H1 (cell line): ENCODE data around the gene SMG9.

Experiments
- CEBPB ChIP-seq: IDR thresholded peaks from 2 replicates; pipeline ENCODE4 v1.6.1; 2012; ENCODE audit warnings: low read depth, low read length
- CHD2 ChIP-seq: IDR thresholded peaks from 2 replicates; pipeline ENCODE4 v1.6.1; 2012; ENCODE audit warnings: low read length, improper control_type of control experiment
- EP300 ChIP-seq, 2 experiments: IDR thresholded peaks; 1 replicate in 1 of 2; 2 replicates in 1 of 2; pipeline ENCODE4 v1.6.1; 2011 to 2012; ENCODE audit warnings: low read depth in 2 of 2, low read length in 2 of 2, mild to moderate bottlenecking in 2 of 2, borderline replicate concordance in 1 of 2, inconsistent platforms in 1 of 2, moderate library complexity in 1 of 2
- MAFK ChIP-seq: IDR thresholded peaks from 2 replicates; pipeline ENCODE4 v1.6.1; 2012; ENCODE audit warnings: low read depth, mild to moderate bottlenecking, improper control_type of control experiment, low read length
- PHF8 ChIP-seq: fragments of 200-600 bp; sonication (generic); conservative IDR thresholded peaks from 2 replicates; pipeline ENCODE4 v1.7.1; 2012; ENCODE audit warnings: low read depth, mild to moderate bottlenecking, inconsistent platforms, low read length, moderate library complexity
- POLR2AphosphoS5 ChIP-seq: IDR thresholded peaks from 2 replicates; pipeline ENCODE4 v1.6.1; 2011; ENCODE audit warnings: low read depth, low read length
- RXRA ChIP-seq: IDR thresholded peaks from 2 replicates; pipeline ENCODE4 v1.6.1; 2011; ENCODE audit warnings: low read depth, mild to moderate bottlenecking, low read length, moderate library complexity; ENCODE audit not compliant: insufficient read depth
- SUZ12 ChIP-seq: fragments of 200-600 bp; sonication (generic); IDR thresholded peaks from 2 replicates; pipeline ENCODE4 v1.6.1; 2012; ENCODE audit warnings: mild to moderate bottlenecking, inconsistent platforms, low read length, moderate library complexity, mixed read lengths
- TAF1 ChIP-seq: IDR thresholded peaks from 2 replicates; pipeline ENCODE4 v1.6.1; 2011; ENCODE audit warnings: mild to moderate bottlenecking, low read depth, low read length
- USF2 ChIP-seq: IDR thresholded peaks from 2 replicates; pipeline ENCODE4 v1.6.1; 2011; ENCODE audit warnings: low read length, improper control_type of control experiment
- YY1 ChIP-seq: IDR thresholded peaks from 2 replicates; pipeline ENCODE4 v1.6.1; 2011; ENCODE audit warnings: low read depth, mild to moderate bottlenecking, low read length
- TF ChIP-seq, protein P1 (sequence below), 3 experiments: IDR thresholded peaks; 1 replicate in 2 of 3; 2 replicates in 1 of 3; pipeline versions ENCODE4 v1.5.1 to v1.6.1; 2011; ENCODE audit warnings: low read length in 3 of 3, mild to moderate bottlenecking in 3 of 3, inconsistent platforms in 2 of 3, low read depth in 1 of 3, moderate library complexity in 1 of 3; ENCODE audit not compliant: insufficient read depth in 1 of 3; ENCODE audit errors: control extremely low read depth in 1 of 3

GRCh38 chr19:43782689-43783231 is 28.0 kb upstream of the SMG9 start:
- TF ChIP-seq PHF8 (no peak), CEBPB (no peak), USF2 (no peak), RXRA (no peak), MAFK (no peak), TAF1 (no peak), CHD2 (no peak), YY1 (no peak), SUZ12 (no peak), POLR2AphosphoS5 (no peak), EP300 (IDR thresholded peaks at IDR 0.05; ENCODE audit: borderline replicate concordance in 1 of 2, low read depth in 2 of 2, low read length in 2 of 2) (no peak)
- TF ChIP-seq, protein P1, sequence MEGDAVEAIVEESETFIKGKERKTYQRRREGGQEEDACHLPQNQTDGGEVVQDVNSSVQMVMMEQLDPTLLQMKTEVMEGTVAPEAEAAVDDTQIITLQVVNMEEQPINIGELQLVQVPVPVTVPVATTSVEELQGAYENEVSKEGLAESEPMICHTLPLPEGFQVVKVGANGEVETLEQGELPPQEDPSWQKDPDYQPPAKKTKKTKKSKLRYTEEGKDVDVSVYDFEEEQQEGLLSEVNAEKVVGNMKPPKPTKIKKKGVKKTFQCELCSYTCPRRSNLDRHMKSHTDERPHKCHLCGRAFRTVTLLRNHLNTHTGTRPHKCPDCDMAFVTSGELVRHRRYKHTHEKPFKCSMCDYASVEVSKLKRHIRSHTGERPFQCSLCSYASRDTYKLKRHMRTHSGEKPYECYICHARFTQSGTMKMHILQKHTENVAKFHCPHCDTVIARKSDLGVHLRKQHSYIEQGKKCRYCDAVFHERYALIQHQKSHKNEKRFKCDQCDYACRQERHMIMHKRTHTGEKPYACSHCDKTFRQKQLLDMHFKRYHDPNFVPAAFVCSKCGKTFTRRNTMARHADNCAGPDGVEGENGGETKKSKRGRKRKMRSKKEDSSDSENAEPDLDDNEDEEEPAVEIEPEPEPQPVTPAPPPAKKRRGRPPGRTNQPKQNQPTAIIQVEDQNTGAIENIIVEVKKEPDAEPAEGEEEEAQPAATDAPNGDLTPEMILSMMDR (IDR thresholded peaks at IDR 0.05; ENCODE audit: control extremely low read depth in 1 of 3, insufficient read depth in 1 of 3, low read depth in 1 of 3, low read length in 3 of 3) = no peak
